Nephron progenitor cell (in vitro differentiated cells): ENCODE results near the gene IFI35.

ENCODE experiments used
- DNase-seq: peaks from one replicate; pipeline ENCODE4 v3.0.0; 2021
- H3K27ac Mint-ChIP-seq: 2 replicates; pipeline ENCODE4 v1.8.0; 2021; ENCODE audit warnings: mild to moderate bottlenecking, moderate library complexity, mixed read lengths
- H3K27me3 Mint-ChIP-seq: 2 replicates; pipeline ENCODE4 v1.8.0; 2021; ENCODE audit warnings: mild to moderate bottlenecking, low read depth, mixed read lengths; ENCODE audit not compliant: poor library complexity
- H3K36me3 Mint-ChIP-seq: 2 replicates; pipeline ENCODE4 v1.8.0; 2021; ENCODE audit warnings: low read depth, mixed read lengths
- H3K4me1 Mint-ChIP-seq: 2 replicates; pipeline ENCODE4 v1.8.0; 2021; ENCODE audit warnings: mixed read lengths
- H3K4me3 Mint-ChIP-seq: 2 replicates; pipeline ENCODE4 v1.8.0; 2021; ENCODE audit warnings: mild to moderate bottlenecking, moderate library complexity, mixed read lengths
- H3K9me3 Mint-ChIP-seq: 2 replicates; pipeline ENCODE4 v1.8.0; 2021; ENCODE audit warnings: mild to moderate bottlenecking, moderate library complexity, mixed read lengths
- TF ChIP-seq, protein P1 (sequence below): fragments of 200-600 bp; sonication (generic); IDR thresholded peaks from 2 replicates; pipeline ENCODE4 v1.5.0; 2021; ENCODE audit warnings: antibody characterized with exemption

The IFI35 gene

DNA sequence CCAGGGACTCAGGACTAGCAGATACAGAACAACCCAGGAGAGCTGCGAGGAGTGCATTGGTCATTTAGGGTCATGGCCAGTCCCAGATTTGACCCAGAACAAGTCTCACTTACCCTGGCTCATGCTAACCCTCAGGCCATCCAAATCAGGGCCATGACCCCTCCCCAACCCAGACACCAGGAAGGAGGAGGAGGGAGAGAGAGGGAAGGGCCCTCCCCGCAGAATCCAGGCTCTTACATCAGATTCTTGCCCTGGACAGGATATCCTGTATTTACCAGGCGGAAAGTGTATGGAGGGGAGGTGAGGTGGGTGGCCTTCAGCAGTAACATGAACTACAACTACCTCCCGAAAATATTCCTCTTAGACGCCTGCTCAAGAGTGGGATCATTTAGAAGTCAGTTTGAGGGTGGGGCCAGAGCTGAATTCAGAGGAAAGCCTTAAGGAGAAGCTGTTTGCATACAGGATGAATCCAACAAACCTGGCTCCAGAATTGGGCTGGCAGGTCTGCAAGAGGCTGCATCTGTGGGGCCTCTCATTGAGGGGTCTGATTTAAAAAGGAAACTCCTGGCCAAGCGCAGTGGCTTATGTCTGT, 13.5 kb downstream of the IFI35 start:
- peak overlapping the region; percentile 95 for H3K4me3 Mint-ChIP-seq
- H3K36me3 Mint-ChIP-seq: peaks cover 14% of the 10 kb centered on the region
- DNase-seq: no peak
- H3K27me3 Mint-ChIP-seq: peaks cover 2% of the 10 kb centered on the region
- H3K9me3 Mint-ChIP-seq: no peaks in the 10 kb centered on the region
- peaks cover 65% of the 10 kb centered on the region for H3K4me1 Mint-ChIP-seq
- peak overlapping the region; percentile 79 for H3K27ac Mint-ChIP-seq
- TF ChIP-seq, protein P1, sequence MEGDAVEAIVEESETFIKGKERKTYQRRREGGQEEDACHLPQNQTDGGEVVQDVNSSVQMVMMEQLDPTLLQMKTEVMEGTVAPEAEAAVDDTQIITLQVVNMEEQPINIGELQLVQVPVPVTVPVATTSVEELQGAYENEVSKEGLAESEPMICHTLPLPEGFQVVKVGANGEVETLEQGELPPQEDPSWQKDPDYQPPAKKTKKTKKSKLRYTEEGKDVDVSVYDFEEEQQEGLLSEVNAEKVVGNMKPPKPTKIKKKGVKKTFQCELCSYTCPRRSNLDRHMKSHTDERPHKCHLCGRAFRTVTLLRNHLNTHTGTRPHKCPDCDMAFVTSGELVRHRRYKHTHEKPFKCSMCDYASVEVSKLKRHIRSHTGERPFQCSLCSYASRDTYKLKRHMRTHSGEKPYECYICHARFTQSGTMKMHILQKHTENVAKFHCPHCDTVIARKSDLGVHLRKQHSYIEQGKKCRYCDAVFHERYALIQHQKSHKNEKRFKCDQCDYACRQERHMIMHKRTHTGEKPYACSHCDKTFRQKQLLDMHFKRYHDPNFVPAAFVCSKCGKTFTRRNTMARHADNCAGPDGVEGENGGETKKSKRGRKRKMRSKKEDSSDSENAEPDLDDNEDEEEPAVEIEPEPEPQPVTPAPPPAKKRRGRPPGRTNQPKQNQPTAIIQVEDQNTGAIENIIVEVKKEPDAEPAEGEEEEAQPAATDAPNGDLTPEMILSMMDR: no peak

DNA sequence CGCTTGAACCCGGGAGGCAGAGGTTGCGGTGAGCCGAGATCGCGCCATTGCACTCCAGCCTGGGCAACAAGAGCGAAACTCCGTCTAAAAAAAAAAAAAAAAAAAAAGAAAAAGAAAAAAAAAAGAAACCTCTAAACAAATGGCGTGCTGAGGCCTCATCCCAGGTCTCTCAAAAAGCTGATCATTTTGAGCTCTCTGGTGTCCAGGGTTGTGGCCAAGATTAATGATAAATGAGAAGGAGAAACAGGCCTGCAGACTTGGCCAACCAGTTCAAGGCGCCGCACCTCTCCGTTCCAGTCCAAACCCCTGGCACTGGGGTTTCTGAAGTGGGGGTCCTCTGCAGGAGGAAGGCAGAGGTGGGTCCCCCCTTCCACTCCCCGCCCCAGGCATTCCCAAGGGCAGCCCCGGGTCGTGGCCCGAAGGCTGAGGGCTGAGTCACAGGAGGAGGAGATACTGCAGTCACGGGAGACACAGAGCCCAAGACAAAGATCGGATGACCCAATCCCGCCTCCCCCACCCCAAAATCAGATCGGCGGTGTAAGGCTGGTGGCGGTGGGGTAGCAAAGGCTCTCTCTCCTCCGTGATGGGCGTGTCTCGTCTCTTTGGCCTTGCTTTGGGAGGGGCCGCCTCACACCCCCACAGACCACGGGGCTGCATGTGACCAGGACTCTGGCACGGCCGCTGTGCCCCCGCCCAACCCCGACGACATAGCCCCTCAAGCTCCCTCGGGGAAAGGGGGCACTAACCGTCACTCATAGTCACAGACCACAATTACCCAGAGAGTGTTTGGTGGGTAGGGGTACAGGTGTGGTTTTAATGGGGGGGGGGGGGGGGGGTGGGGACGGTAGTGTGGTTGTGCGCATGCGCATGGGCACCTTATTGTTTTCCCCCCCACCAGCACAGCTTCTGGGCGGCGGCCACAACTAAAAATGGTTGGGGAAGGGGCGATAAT, 14.5 kb downstream of the IFI35 start:
- DNase-seq: peak; percentile 54

DNA sequence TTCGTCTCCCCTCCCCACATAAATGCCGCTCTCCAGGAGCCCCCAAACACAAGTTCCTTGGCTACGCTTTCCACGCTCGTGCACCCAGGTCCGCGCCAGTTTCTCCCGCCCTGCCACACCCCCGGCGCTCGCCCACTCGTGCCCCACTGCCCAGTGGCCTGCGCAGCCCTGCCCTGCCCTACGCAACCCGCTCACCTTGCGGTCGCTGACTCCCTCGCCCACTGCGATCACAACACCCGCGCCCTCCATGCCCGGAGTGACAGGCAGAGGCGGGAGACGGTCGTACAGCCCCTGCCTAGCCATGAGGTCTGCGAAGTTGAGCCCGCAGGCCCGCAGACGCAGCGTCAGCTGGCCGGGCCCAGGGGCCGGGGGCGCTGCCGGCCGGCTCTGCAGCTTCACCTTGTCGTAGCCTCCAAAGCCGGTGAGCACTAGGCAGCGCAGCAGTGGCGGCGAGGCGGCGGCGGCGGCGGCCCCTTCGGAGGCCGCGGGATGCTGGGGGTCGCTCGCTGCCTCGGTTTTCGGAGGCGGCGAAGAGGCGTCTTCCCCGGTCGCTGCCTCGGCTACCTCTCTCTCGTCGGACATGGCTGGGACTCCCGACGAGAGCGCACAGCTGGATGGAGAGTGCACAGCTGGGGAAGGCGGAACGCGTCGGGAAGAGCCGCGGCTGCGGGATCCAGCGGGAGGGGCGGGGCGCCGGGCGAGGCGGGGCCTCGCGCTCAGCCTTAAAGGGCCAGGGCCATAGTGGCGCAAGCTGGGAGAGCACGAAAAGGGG, 15.3 kb downstream of the IFI35 start, which contains the start of gene VAT1:
TSS of gene VAT1 (minus strand) at position 645 of the 772 bp plus-strand sequence. CDS start at position 582, 63 bp downstream.
- Mint-ChIP-seq H3K9me3 (no peaks in the 10 kb centered on the region), H3K4me3 (peak within 1 kb of the TSS; percentile 95), H3K4me1 (peaks cover 56% of the 10 kb centered on the region), H3K27ac (peak within 1 kb of the TSS; percentile 87), H3K27me3 (no peaks in the 10 kb centered on the region), H3K36me3 (peaks cover 8% of the 10 kb centered on the region)
- TF ChIP-seq, protein P1: no peak
- peak; percentile 87 for DNase-seq

More for the DNA sequence above, 14.5 kb downstream of the IFI35 start:
- Mint-ChIP-seq H3K27me3 (peaks cover 2% of the 10 kb centered on the region), H3K9me3 (no peaks in the 10 kb centered on the region), H3K36me3 (peaks cover 8% of the 10 kb centered on the region), H3K27ac (peak overlapping the region; percentile 87), H3K4me1 (peaks cover 55% of the 10 kb centered on the region), H3K4me3 (peak overlapping the region; percentile 95)
- TF ChIP-seq, protein P1: no peak

DNA sequence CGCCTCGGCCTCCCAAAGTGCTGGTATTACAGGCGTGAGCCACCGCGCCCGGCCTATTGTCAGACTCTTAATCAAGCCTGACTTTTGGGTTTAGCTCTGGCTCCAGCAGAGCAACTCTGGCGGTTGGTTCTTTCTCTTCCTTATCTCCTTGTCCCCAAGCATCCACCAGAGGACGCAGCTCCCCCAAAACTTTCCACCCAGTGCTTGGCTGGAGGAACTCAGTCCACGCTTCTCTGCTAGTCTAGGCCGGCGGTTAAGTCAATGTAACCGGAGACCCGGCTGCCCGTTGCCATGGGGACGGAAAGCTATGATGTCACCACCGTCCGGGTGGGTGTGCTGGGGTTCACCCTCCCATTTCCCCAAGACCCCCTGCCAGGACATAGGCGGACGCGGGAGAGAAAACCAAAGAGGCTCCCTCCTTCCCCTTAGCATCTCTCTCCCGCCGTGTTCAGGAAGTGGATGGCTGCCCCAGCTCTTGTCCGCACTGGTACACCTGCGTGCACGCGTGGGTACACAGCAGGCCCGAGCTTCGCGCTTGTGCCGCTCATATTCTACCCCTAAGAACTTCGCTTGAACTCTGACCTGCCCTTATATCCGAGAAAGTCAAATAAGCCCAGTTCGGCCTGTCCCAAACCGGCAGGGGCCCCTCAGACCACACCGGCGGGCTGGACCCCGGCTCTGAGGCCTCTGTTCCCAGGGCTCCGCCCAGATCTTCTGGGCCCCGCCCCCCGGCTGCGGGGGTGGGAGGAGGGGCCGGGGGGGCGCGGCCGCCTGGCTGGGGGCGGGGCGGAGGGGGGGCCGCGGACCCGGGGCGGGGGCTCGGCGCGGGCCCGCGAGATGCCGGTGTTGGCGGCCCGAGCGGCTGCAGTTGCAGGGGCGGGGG, 18.1 kb downstream of the IFI35 start, which contains the start of gene RND2:
TSS of gene RND2 (plus strand) at position 825 of the 883 bp plus-strand sequence. CDS start 117 bp downstream, outside the sequence.
- H3K27me3 Mint-ChIP-seq: no peaks in the 10 kb centered on the region
- peak; percentile 90 for DNase-seq
- H3K9me3 Mint-ChIP-seq: no peaks in the 10 kb centered on the region
- TF ChIP-seq, protein P1: peak; percentile 57
- H3K4me3 Mint-ChIP-seq: peak within 1 kb of the TSS; percentile 92
- peaks cover 61% of the 10 kb centered on the region for H3K4me1 Mint-ChIP-seq
- peak within 1 kb of the TSS; percentile 97 for H3K27ac Mint-ChIP-seq
- no peaks in the 10 kb centered on the region for H3K36me3 Mint-ChIP-seq

DNA sequence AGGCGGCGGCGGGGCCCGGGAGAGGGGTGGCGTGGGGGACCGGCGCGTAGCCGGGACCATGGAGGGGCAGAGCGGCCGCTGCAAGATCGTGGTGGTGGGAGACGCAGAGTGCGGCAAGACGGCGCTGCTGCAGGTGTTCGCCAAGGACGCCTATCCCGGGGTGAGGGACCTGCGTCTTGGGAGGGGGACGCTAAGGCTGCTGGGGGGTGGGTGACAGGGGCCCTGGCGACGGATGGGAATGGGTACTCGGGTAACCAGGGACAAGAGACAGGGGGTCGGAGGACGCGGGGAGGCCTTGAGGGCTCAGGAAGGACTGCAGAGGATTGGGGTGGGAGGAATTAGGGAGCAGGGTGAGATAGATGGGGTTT, 18.7 kb downstream of the IFI35 start:
- Mint-ChIP-seq H3K4me3 (peak overlapping the region; percentile 92), H3K27ac (no peak overlapping the region), H3K36me3 (no peaks in the 10 kb centered on the region), H3K4me1 (peaks cover 61% of the 10 kb centered on the region), H3K27me3 (no peaks in the 10 kb centered on the region), H3K9me3 (no peaks in the 10 kb centered on the region)
- no peak for DNase-seq
- TF ChIP-seq, protein P1: no peak
